ENCODE results near the gene KCTD21. TPM values are rescaled to one million over a fixed set of nuclear protein-coding genes. Genes with fewer than 3 reads are reported as not detected.

KCTD21 gene
- total RNA-seq, 1 donor from 2014 or later: 30.7 TPM

DNA sequence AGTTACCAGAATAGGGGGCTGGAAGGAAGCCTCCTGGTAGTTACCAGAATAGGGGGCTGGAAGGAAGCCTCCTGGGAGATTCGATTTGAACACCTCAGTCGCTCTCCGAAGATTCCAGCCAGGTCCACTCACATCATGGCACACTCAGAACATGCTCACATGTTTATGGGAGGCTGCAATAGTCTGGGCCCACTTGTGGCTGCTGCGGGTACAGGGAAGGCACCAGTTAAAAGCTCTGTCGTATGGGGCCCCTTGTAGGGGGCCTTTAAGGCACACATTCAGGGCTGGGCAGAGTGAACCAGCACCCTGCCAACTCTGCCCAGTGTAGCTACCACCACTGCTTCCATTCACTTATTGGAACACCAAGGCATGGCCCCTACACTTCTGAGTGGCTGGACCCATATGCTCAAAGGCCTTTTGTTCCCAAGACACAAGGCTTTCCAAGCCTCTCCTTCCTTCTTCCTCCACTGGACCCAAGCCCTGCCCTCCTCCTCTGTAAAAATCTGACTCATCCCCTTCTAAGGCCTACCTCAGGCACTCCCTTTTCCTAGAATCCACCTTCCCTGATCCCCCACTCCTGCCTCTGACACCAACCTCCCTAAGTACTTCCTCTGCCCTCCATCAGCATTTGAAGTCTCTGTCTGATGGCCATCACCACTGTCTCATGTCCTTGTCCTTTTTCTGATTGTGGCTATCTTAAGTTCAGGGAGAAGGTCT, 28.3 kb upstream of the KCTD21 start:
- no peaks in the 10 kb centered on the region for H3K4me1 ChIP-seq
- H3K9me3 ChIP-seq: no peaks in the 10 kb centered on the region
- peak in 1 of 2 donors; percentile 47 for DNase-seq (ENCODE audit: low spot score in 2 of 2)
- H3K36me3 ChIP-seq: peaks cover 53 to 72% of the 10 kb centered on the region in 2 donors
- intact Hi-C loops (cut with DNase I): no loop called here
- H3K4me3 ChIP-seq: no peak overlapping the region
- H3K27me3 ChIP-seq: no peaks in the 10 kb centered on the region
- peak overlapping the region; percentile 4 to 21 for H3K27ac ChIP-seq
- TF ChIP-seq, protein P1, sequence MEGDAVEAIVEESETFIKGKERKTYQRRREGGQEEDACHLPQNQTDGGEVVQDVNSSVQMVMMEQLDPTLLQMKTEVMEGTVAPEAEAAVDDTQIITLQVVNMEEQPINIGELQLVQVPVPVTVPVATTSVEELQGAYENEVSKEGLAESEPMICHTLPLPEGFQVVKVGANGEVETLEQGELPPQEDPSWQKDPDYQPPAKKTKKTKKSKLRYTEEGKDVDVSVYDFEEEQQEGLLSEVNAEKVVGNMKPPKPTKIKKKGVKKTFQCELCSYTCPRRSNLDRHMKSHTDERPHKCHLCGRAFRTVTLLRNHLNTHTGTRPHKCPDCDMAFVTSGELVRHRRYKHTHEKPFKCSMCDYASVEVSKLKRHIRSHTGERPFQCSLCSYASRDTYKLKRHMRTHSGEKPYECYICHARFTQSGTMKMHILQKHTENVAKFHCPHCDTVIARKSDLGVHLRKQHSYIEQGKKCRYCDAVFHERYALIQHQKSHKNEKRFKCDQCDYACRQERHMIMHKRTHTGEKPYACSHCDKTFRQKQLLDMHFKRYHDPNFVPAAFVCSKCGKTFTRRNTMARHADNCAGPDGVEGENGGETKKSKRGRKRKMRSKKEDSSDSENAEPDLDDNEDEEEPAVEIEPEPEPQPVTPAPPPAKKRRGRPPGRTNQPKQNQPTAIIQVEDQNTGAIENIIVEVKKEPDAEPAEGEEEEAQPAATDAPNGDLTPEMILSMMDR (IDR thresholded peaks at IDR 0.05): no peak

DNA sequence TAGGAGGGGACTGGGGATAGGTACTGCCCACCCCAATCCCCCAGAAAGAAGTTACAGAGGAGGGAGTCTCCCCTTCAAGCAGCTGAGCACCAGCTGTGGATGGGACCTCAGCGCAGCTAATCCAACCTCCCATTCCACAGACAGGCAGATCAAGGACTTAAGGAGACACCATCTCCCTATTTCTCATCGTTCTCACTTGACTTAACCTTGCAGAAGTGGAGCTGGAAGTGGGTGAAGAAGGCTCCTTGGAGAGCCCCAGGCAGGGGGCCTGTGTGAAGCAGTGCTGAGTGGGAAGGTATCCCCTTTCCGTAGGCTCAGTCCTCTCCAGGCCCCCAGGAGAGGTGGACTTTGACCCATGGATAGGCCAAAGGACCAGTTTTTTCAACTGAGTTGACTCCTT, 27.6 kb upstream of the KCTD21 start:
- TF ChIP-seq, protein P1 (IDR thresholded peaks at IDR 0.05): no peak
- H3K27ac ChIP-seq: peak overlapping the region; percentile 22 to 27
- H3K27me3 ChIP-seq: no peaks in the 10 kb centered on the region
- DNase-seq (ENCODE audit: low spot score in 2 of 2): peak in 1 of 2 donors; percentile 56
- peaks cover 50 to 68% of the 10 kb centered on the region in 2 donors for H3K36me3 ChIP-seq
- H3K9me3 ChIP-seq: no peaks in the 10 kb centered on the region
- intact Hi-C loops (cut with DNase I): no loop called here
- H3K4me1 ChIP-seq: no peaks in the 10 kb centered on the region
- no peak overlapping the region for H3K4me3 ChIP-seq

DNA sequence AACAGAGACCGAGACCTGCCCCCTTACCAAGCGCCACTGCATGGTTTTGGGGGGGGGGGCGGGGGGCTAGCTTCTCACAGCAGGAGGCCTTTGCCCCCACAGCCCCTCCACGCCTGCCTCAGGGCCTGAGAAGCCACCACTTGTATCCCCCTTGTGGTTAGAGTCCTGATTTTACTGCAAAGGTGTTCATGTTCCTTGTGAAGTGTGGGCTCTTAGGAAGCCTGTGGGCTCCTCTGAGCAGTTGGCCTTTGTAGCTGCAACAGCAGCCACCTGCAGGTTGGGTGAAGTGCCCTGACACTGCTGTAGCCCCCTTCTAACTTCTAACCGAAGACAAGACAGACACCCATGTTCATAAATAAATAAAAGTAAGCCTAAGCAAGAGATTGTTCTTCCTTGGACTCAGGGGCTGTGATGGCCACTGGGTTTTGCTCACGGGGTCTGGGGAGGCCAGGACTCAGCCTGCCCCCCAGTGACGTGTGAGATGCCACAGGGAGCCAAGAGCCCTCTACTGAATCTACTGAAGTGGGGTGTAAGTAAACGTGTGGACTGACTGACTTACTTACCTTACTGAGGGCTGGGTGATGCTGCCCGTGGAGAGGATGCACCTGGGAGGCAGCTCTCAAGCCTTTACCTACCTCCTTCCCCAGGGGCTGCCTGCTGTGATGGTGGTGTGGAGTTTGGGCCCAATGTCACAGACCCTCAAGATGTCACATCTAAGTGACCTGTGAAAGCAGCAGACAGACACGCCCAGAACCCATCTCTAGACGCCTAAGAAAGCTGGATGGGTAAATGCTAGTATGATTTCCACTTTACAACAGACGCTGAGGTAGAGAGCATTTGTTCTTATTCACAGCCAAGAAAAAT, 26.1 kb upstream of the KCTD21 start:
- Histone ChIP-seq H3K27ac (peak overlapping the region; percentile 27 to 48), H3K27me3 (no peaks in the 10 kb centered on the region), H3K9me3 (no peaks in the 10 kb centered on the region), H3K36me3 (peaks cover 50 to 68% of the 10 kb centered on the region in 2 donors), H3K4me3 (no peak overlapping the region), H3K4me1 (no peaks in the 10 kb centered on the region)
- TF ChIP-seq, protein P1 (IDR thresholded peaks at IDR 0.05): no peak
- intact Hi-C loops (cut with DNase I): no loop called here
- peak in 1 of 2 donors; percentile 58 for DNase-seq (ENCODE audit: low spot score in 2 of 2)

DNA sequence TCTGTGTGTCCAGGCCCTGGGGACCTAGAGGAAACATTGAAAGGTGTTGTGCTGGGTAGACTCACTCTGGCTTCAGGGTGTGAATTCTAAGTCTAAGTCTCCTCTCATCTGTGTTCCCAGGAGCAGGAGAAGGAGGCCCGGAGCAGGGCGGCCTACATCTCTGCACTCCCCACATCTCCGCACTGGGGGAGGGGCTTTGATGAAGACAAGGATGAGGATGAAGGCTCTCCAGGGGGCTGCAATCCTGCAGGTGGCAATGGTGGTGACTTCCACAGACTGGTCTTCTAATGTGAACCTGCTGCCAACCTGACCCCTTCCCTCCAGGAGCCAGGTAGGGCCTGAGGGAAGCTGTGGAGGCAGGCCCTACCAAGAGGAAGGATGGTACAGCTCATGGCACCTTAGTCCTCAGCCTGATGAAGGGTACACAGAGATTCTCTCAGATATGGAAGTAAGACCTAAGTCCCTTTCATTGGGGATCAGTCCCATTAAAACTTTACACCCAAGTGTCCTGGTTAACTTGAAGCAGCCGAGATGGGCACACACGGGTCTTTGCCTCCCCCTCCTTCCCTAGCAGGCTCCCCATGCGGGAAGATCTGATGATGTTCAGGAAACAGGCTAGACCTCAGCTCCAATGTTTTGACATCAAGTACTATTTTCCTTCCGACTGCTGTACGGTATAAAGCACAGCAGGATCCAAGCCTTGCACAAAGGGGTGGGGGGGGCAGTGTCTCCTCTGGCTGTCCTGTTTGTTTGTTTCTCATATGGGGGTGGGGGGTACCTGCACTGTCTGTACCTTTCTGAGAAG, 25.3 kb upstream of the KCTD21 start:
- Histone ChIP-seq H3K27me3 (no peaks in the 10 kb centered on the region), H3K4me3 (no peak overlapping the region), H3K27ac (peak overlapping the region; percentile 48 to 49), H3K9me3 (no peaks in the 10 kb centered on the region), H3K36me3 (peaks cover 47 to 68% of the 10 kb centered on the region in 2 donors), H3K4me1 (no peaks in the 10 kb centered on the region)
- TF ChIP-seq, protein P1 (IDR thresholded peaks at IDR 0.05): no peak
- intact Hi-C loops (cut with DNase I): loop anchor here (2.0 kb wide), 1 partner anchor 21 kb away; no protein-coding TSS in a partner anchor
- DNase-seq (ENCODE audit: low spot score in 2 of 2): peak in 1 of 2 donors; percentile 61
